Measurements from ENCODE around the gene RNF214. TPM values are rescaled to one million over a fixed set of nuclear protein-coding genes. Genes with fewer than 3 reads are reported as not detected.
"Not testable (repeated sequence)": the region's sequence is repeated elsewhere in the genome, so short reads cannot be mapped to it uniquely, and the experiment has no call there.

Gene RNF214
- total RNA-seq, 1 donor from 2014 or later = 18.5 TPM

- H3K36me3 Mint-ChIP-seq (ENCODE audit: low read depth) = no peaks in the 10 kb centered on the region
- H3K9me3 Mint-ChIP-seq = no peaks in the 10 kb centered on the region
- H3K4me1 Mint-ChIP-seq (ENCODE audit: low read depth) = peaks cover 8% of the 10 kb centered on the region
- no peak overlapping the region for H3K27ac Mint-ChIP-seq
- intact Hi-C loops (cut with micrococcal nuclease) = no loop called here
- H3K27me3 Mint-ChIP-seq (ENCODE audit: insufficient read depth) = peaks cover 58% of the 10 kb centered on the region
- no peak for DNase-seq (ENCODE audit: low spot score)
- no peak overlapping the region for H3K4me3 Mint-ChIP-seq
Observed at GRCh38 chr11:117313828-117314768, 81.6 kb downstream of the RNF214 start.

- Mint-ChIP-seq H3K4me1 (ENCODE audit: low read depth) (peaks cover 8% of the 10 kb centered on the region), H3K27ac (no peak overlapping the region), H3K27me3 (ENCODE audit: insufficient read depth) (peaks cover 58% of the 10 kb centered on the region), H3K36me3 (ENCODE audit: low read depth) (no peaks in the 10 kb centered on the region), H3K9me3 (no peaks in the 10 kb centered on the region), H3K4me3 (no peak overlapping the region)
- intact Hi-C loops (cut with micrococcal nuclease) = no loop called here
- DNase-seq (ENCODE audit: low spot score) = no peak
Observed at GRCh38 chr11:117314840-117315239, 82.4 kb downstream of the RNF214 start.

GRCh38 chr11:117315285-117316196, 83.1 kb downstream of the RNF214 start:
- no peaks in the 10 kb centered on the region for H3K36me3 Mint-ChIP-seq (ENCODE audit: low read depth)
- H3K4me3 Mint-ChIP-seq = no peak overlapping the region
- H3K9me3 Mint-ChIP-seq = no peaks in the 10 kb centered on the region
- no peak overlapping the region for H3K27ac Mint-ChIP-seq
- peaks cover 8% of the 10 kb centered on the region for H3K4me1 Mint-ChIP-seq (ENCODE audit: low read depth)
- H3K27me3 Mint-ChIP-seq (ENCODE audit: insufficient read depth) = peaks cover 55% of the 10 kb centered on the region
- intact Hi-C loops (cut with micrococcal nuclease) = no loop called here
- no peak for DNase-seq (ENCODE audit: low spot score)

- H3K27ac Mint-ChIP-seq = no peak within 1 kb of the TSS
- H3K27me3 Mint-ChIP-seq (ENCODE audit: insufficient read depth) = peaks cover 55% of the 10 kb centered on the region
- H3K4me1 Mint-ChIP-seq (ENCODE audit: low read depth) = peaks cover 8% of the 10 kb centered on the region
- DNase-seq (ENCODE audit: low spot score) = no peak
- intact Hi-C loops (cut with micrococcal nuclease) = no loop called here
- peak within 1 kb of the TSS; percentile 61 for H3K4me3 Mint-ChIP-seq
- H3K9me3 Mint-ChIP-seq = no peaks in the 10 kb centered on the region
- no peaks in the 10 kb centered on the region for H3K36me3 Mint-ChIP-seq (ENCODE audit: low read depth)
Observed at GRCh38 chr11:117316197-117316961, 83.9 kb downstream of the RNF214 start, which contains the start of gene BACE1. TSS of gene BACE1 (minus strand) at chr11:117316256. CDS start at chr11:117315795, 461 bp downstream.

GRCh38 chr11:117318738-117319137, 86.3 kb downstream of the RNF214 start:
- no peaks in the 10 kb centered on the region for H3K9me3 Mint-ChIP-seq
- no peaks in the 10 kb centered on the region for H3K36me3 Mint-ChIP-seq (ENCODE audit: low read depth)
- DNase-seq (ENCODE audit: low spot score) = no peak
- H3K4me3 Mint-ChIP-seq = no peak overlapping the region
- H3K27me3 Mint-ChIP-seq (ENCODE audit: insufficient read depth) = peaks cover 49% of the 10 kb centered on the region
- peaks cover 8% of the 10 kb centered on the region for H3K4me1 Mint-ChIP-seq (ENCODE audit: low read depth)
- no peak overlapping the region for H3K27ac Mint-ChIP-seq
- intact Hi-C loops (cut with micrococcal nuclease) = no loop called here

GRCh38 chr11:117319214-117319840, 86.9 kb downstream of the RNF214 start:
- Mint-ChIP-seq H3K27me3 (ENCODE audit: insufficient read depth) (peaks cover 46% of the 10 kb centered on the region), H3K4me3 (no peak overlapping the region)

GRCh38 chr11:117327255-117327566, 94.7 kb downstream of the RNF214 start:
- not testable (repeated sequence) for H3K27ac Mint-ChIP-seq; H3K9me3 Mint-ChIP-seq; H3K27me3 Mint-ChIP-seq (ENCODE audit: insufficient read depth); DNase-seq (ENCODE audit: low spot score); H3K4me3 Mint-ChIP-seq; H3K36me3 Mint-ChIP-seq (ENCODE audit: low read depth); H3K4me1 Mint-ChIP-seq (ENCODE audit: low read depth)
- intact Hi-C loops (cut with micrococcal nuclease) = loop anchor here (1.0 to 5.0 kb wide), 6 partner anchors 149 to 1075 kb away; partner anchors contain the start of genes ATP5MG, PAFAH1B2, SIDT2 and ZPR1

More at GRCh38 chr11:117319214-117319840, 86.9 kb downstream of the RNF214 start:
- no peak for DNase-seq (ENCODE audit: low spot score)
- Mint-ChIP-seq H3K9me3 (no peaks in the 10 kb centered on the region), H3K27ac (no peak overlapping the region), H3K4me1 (ENCODE audit: low read depth) (peaks cover 8% of the 10 kb centered on the region), H3K36me3 (ENCODE audit: low read depth) (no peaks in the 10 kb centered on the region)
- intact Hi-C loops (cut with micrococcal nuclease) = no loop called here

GRCh38 chr11:117327567-117328374, 95.3 kb downstream of the RNF214 start, which contains the start of gene CEP164:
TSS of gene CEP164 (plus strand) at chr11:117327854. CDS start at chr11:117338587, 10,733 bp downstream.
- Mint-ChIP-seq H3K4me3 (peak within 1 kb of the TSS; percentile 75), H3K27me3 (ENCODE audit: insufficient read depth) (peaks cover 9% of the 10 kb centered on the region), H3K9me3 (no peaks in the 10 kb centered on the region), H3K27ac (peak within 1 kb of the TSS; percentile 45), H3K36me3 (ENCODE audit: low read depth) (peaks cover 2% of the 10 kb centered on the region), H3K4me1 (ENCODE audit: low read depth) (peaks cover 9% of the 10 kb centered on the region)
- intact Hi-C loops (cut with micrococcal nuclease) = loop anchor here (1.0 to 5.0 kb wide), 8 partner anchors 97 to 1245 kb away; partner anchors contain the start of genes ARCN1, ATP5MG, PAFAH1B2 and SIDT2
- peak; percentile 93 for DNase-seq (ENCODE audit: low spot score)

GRCh38 chr11:117328375-117329010, 96.0 kb downstream of the RNF214 start:
- Mint-ChIP-seq H3K4me3 (no peak overlapping the region), H3K4me1 (ENCODE audit: low read depth) (peaks cover 9% of the 10 kb centered on the region), H3K36me3 (ENCODE audit: low read depth) (peaks cover 2% of the 10 kb centered on the region), H3K27ac (no peak overlapping the region), H3K9me3 (no peaks in the 10 kb centered on the region), H3K27me3 (ENCODE audit: insufficient read depth) (peaks cover 5% of the 10 kb centered on the region)
- no peak for DNase-seq (ENCODE audit: low spot score)
- intact Hi-C loops (cut with micrococcal nuclease) = loop anchor here (1.0 to 5.0 kb wide), 6 partner anchors 98 to 1244 kb away; partner anchors contain the start of genes ARCN1, ATP5MG and ZPR1

- peaks cover 5% of the 10 kb centered on the region for H3K36me3 Mint-ChIP-seq (ENCODE audit: low read depth)
- no peaks in the 10 kb centered on the region for H3K9me3 Mint-ChIP-seq
- H3K27ac Mint-ChIP-seq = no peak overlapping the region
- H3K4me1 Mint-ChIP-seq (ENCODE audit: low read depth) = peaks cover 9% of the 10 kb centered on the region
- H3K27me3 Mint-ChIP-seq (ENCODE audit: insufficient read depth) = no peaks in the 10 kb centered on the region
- intact Hi-C loops (cut with micrococcal nuclease) = no loop called here
- no peak for DNase-seq (ENCODE audit: low spot score)
- H3K4me3 Mint-ChIP-seq = no peak overlapping the region
Observed at GRCh38 chr11:117332843-117333242, 100.4 kb downstream of the RNF214 start.

- H3K4me3 Mint-ChIP-seq = no peak overlapping the region
- no peaks in the 10 kb centered on the region for H3K27me3 Mint-ChIP-seq (ENCODE audit: insufficient read depth)
- peaks cover 7% of the 10 kb centered on the region for H3K36me3 Mint-ChIP-seq (ENCODE audit: low read depth)
- no peak for DNase-seq (ENCODE audit: low spot score)
- no peaks in the 10 kb centered on the region for H3K9me3 Mint-ChIP-seq
- intact Hi-C loops (cut with micrococcal nuclease) = no loop called here
- H3K4me1 Mint-ChIP-seq (ENCODE audit: low read depth) = peaks cover 9% of the 10 kb centered on the region
- no peak overlapping the region for H3K27ac Mint-ChIP-seq
Observed at GRCh38 chr11:117333917-117334316, 101.4 kb downstream of the RNF214 start.

Data from activated T-helper 1 cell treated with anti-CD3 and anti-CD28 coated beads, Interleukin-12 subunit alpha, Interleukin-12 subunit beta, Interleukin-2, Interleukin-4 antibody, amounts not matched to agents 30 ng/mL and 10 ng/mL and 1 ng/mL, durations not matched to agents 14 hours and 24 hours and 36 hours (primary cell).